Fibroblast of skin of left quadriceps (primary cell): ENCODE results near the gene SERPINA6.
"Not testable (repeated sequence)": the region's sequence is repeated elsewhere in the genome, so short reads cannot be mapped to it uniquely, and the experiment has no call there.

Source experiments
- DNase-seq, 2 experiments: peaks; one replicate each; pipeline ENCODE4 v3.0.0-alpha.2; 2013; ENCODE audit warnings: low read depth in 2 of 2

SERPINA6 gene

GRCh38 chr14:94322648-94323570, at the start of gene SERPINA6:
Gene SERPINA6, minus strand, starts transcription at chr14:94323336. Its CDS starts 8,688 bp downstream, at chr14:94314648.
- no peak for DNase-seq

- no peak for DNase-seq
Observed at GRCh38 chr14:94372021-94372605, 49.0 kb upstream of the SERPINA6 start.

- DNase-seq: no peak
Observed at GRCh38 chr14:94370524-94370910, 47.4 kb upstream of the SERPINA6 start.

- not testable (repeated sequence) for DNase-seq
Observed at GRCh38 chr14:94369766-94370523, 46.8 kb upstream of the SERPINA6 start.

GRCh38 chr14:94368956-94369355, 45.8 kb upstream of the SERPINA6 start:
- no peak for DNase-seq

- no peak for DNase-seq
Observed at GRCh38 chr14:94368243-94368590, 45.1 kb upstream of the SERPINA6 start.

- no peak for DNase-seq
Observed at GRCh38 chr14:94367347-94368242, 44.5 kb upstream of the SERPINA6 start.

GRCh38 chr14:94366146-94366915, 43.2 kb upstream of the SERPINA6 start, which contains the start of gene SERPINA2:
Gene SERPINA2, minus strand, starts transcription at chr14:94366698.
- no peak for DNase-seq

GRCh38 chr14:94365624-94366023, 42.5 kb upstream of the SERPINA6 start:
- no peak for DNase-seq

- DNase-seq: no peak
Observed at GRCh38 chr14:94364964-94365363, 41.8 kb upstream of the SERPINA6 start.

GRCh38 chr14:94364037-94364436, 40.9 kb upstream of the SERPINA6 start:
- DNase-seq: no peak

GRCh38 chr14:94363151-94363624, 40.1 kb upstream of the SERPINA6 start:
- no peak for DNase-seq

- no peak for DNase-seq
Observed at GRCh38 chr14:94362614-94363133, 39.5 kb upstream of the SERPINA6 start.

- DNase-seq: no peak
Observed at GRCh38 chr14:94361682-94362081, 38.5 kb upstream of the SERPINA6 start.

GRCh38 chr14:94360945-94361565, 37.9 kb upstream of the SERPINA6 start:
- DNase-seq: no peak

- DNase-seq: no peak
Observed at GRCh38 chr14:94357166-94357565, 34.0 kb upstream of the SERPINA6 start.

GRCh38 chr14:94356379-94357056, 33.4 kb upstream of the SERPINA6 start:
- DNase-seq: no peak

GRCh38 chr14:94355191-94355794, 32.2 kb upstream of the SERPINA6 start:
- peak; percentile 29 to 30 for DNase-seq
